HG02610 (cell line): ENCODE results near the gene ZNF423.
"Not testable (repeated sequence)": the region's sequence is repeated elsewhere in the genome, so short reads cannot be mapped to it uniquely, and the experiment has no call there.

Experiments used
- ATAC-seq: cut with Tn5 transposase; IDR thresholded peaks from one replicate; pipeline ENCODE4 v1.9.1; 2021; ENCODE audit warnings: mild to moderate bottlenecking, moderate library complexity; ENCODE audit not compliant: unreplicated experiment

The ZNF423 gene

DNA sequence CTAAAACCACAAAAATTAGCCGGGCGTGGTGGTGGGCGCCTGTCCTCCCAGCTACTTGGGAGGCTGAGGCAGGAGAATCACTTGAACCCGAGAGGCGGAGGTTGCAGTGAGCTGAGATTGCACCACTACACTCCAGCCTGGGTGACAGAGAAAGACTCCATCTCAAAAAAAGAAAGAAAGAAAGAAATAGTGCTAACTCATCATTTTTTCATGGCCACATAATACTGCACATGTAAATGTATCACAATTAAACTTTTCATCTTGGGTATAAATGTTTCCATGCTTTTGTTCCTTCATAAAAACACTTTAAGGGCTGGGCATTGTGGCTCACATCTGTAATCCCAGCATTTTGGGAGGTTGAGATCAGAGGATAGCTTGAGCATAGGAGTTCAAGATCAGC lies 15.9 kb upstream of the ZNF423 start:
- ATAC-seq, result not testable (repeated sequence)

GRCh38 chr16:49869731-49870130 lies 13.8 kb upstream of the ZNF423 start:
- ATAC-seq, result no peak

- ATAC-seq, result no peak
Measured at GRCh38 chr16:49867796-49868668, 12.1 kb upstream of the ZNF423 start.

GRCh38 chr16:49867234-49867633 lies 11.3 kb upstream of the ZNF423 start:
- no peak for ATAC-seq

DNA sequence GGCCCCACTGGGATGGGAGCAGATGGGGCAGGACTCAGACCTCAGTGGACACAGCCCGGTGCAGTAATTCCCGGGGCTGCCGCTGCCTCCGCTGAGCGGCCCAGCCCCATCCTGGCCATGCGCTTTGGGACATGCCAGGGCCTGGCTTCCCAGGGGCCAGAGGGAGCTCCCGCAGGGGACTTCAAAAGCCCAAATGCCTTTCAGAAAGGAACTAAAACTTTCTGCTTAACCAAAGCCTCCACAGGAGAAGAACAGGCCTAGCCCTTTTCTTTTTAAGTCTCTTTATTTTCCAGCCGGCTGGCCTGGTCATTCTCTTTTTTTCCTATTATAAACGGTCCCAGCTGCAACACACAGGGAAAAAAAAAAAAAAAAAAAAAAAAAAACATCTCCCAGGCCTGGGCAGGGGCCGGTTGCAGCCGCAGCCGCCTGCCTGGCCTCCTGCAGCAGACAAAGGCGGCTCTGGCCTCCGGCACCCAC lies 10.7 kb upstream of the ZNF423 start:
- ATAC-seq, result no peak

GRCh38 chr16:49862694-49863093 lies 6.8 kb upstream of the ZNF423 start:
- no peak for ATAC-seq

DNA sequence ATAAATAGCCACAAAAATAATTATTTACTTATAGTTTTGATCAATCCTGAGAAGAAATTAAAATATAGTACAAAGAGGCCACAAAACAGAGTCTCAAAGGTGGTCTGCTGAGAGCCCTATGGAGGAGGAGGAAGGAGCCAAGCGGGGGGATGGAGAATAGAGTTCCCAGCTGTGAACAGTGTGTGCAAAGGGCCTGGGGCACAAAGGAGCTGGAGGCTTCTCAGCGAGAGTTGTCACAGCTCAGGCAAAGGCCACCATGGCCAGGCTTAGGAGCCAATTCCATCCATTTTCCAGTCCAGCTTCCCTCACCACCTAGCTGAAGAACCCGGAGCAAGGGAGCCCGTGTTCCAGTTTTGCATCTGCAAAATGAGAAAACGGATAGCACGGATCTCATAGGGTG lies 5.4 kb upstream of the ZNF423 start:
- ATAC-seq, result no peak

- ATAC-seq, result no peak
Measured at GRCh38 chr16:49860593-49860992, 4.7 kb upstream of the ZNF423 start.

DNA sequence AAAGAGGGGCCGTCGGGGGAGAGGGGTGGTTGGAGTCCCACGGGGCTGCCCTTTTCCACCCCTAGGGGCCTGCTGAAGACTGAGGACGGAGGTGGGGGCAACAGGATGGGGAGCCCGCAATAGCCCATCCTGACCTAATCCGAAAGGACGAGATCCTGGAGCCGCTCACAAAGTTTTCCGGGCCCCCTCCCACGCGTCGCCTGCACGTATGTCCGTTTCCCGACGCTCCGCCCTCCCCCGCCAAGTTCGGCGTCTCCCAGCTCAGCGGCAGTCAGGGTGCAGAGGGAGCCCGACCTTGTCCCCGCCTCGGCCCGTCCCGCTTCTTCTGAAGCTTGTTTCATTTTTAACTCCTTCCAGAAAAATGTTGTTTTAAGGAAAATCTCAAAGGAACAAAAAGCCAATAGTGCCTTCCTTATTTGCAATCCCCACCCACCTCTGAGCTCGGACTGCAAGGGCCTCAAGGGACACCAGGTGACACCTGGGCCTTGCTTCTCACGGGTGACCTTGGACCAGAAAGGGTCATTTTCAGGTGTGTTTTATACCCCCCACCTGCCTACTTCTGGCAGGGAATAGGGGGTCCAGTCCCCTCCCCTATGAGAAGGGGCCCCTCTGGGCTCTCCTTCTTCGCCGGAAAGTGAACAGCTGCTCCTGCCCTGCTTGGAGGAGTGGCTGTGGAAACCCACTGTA lies 3.4 kb upstream of the ZNF423 start:
- ATAC-seq, result no peak

GRCh38 chr16:49858200-49859124 lies 2.5 kb upstream of the ZNF423 start:
- no peak for ATAC-seq

GRCh38 chr16:49857423-49858181 lies 1.7 kb upstream of the ZNF423 start:
- no peak for ATAC-seq

- no peak for ATAC-seq
Measured at GRCh38 chr16:49856672-49857330, 889 bp upstream of the ZNF423 start.

GRCh38 chr16:49855280-49855821 lies 561 bp downstream of the ZNF423 start:
- peak; percentile 69 for ATAC-seq

DNA sequence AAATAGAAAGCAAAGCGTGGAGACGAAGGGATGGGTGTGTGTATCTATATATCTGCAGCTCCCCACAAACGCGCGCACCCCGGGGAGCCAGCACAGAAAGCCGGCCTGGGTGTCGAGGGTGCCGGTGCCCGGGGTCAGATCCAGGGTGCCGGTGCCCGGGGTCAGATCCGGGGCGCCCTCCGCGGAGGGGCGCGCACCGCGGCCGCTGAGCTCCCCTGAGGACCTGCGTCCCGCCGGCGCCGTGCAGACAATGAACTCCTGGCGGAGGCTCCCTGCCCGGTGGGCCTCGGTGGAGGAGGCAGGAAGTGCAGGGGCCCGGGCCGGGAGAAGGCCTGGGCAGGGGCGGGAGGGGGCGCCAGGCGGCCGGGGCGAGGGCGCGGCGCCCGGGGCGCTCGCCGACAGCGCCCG lies 1.1 kb downstream of the ZNF423 start:
- no peak for ATAC-seq

DNA sequence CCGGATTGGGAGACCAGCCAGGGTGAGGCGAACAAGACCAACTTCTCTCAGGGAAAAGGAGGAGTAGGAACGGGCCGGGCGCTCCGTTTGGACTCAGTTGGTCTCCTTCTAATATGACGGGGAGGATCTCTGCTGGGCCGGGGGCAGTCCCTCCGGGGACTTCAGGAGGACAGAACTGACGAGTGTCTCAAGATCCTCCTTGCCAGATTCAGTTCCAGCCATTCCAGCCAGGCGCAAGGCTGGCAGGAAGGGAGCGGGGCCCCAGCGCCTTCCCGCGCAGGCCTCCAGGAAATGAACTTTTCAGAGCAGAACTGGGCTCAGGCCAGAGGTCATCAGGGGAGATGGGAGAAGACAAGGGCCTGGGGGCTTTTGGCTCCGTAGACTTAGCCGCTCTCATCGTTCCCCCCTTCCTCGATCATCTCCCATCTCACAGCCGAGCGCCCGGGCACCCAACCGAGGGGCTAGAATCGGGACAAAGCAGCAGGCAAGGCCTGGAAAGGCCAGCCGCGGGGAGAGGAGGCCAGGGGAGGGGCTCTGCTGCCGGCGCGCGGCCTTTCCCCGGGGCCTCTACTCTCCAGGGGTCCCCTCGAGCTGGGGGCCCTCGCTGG lies 1.6 kb downstream of the ZNF423 start:
- ATAC-seq, result no peak

DNA sequence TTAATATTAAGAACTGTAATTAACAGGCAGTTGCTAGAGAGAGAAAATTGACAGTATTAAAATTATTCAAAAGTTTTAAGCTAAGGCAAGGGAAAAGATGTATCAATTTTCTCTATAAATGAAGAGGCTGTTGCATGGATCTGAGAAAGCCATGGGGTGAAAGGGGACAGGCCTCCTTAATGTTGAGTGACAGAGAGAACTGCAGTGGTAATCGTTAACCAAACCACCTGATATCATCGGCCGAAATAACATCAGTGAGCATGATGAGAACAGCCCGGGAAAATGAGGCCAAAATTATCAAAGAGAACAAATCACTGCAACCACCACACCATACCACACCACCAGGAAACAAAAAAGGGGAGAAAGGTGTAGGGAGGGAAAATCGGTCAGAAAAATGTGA lies 3.6 kb downstream of the ZNF423 start:
- no peak for ATAC-seq

- no peak for ATAC-seq
Measured at GRCh38 chr16:49851468-49851787, 4.5 kb downstream of the ZNF423 start.

DNA sequence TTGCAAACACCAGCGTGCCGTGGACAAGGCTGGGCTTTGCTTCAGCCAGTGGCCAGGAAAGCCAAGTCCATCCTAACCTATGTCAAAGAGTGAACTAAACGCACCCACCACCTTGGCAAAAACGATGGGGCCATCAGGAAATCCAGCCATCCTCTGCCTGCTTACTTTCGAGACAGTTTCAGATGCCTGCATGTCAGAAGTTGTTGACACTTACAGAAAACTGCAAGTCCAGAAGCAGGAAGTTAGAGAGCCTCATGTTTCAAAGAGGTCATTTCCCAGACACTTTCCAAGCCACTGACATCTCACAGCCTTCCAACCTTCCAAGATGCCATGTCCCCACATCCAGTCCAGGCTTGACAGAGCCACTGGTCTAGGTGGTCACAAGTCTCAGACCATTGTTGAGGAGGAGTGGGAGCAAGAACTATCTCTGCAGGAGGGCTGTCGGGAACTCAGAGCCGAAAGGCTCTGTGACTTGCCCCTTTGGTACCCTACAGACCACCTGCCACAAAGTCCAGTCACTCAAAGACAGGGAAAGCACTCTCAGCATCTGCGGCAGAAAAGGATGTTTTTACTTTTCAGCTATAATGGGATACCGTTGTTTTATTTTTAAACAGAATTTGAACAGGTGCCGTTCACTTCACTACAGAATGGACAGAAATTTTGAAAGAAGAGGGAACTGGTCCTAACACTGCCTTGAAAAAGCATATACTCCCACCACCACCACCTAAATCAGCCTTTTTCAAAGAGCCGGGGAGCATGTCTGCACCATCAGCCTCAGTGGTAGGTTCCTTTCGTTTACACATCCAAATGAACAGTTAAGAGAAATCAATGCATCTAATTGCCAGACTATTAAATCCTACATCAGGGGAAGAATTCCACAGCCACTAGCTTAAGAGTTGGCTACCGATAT lies 5.1 kb downstream of the ZNF423 start:
- ATAC-seq, result no peak
